ENCODE data around the gene TBCA. TPM values are rescaled to one million over a fixed set of nuclear protein-coding genes. Genes with fewer than 3 reads are reported as not detected.
A peak's percentile ranks its signal among the peaks of the same experiment; 100 is the strongest.

TBCA gene
- total RNA-seq, 1 experiment from 2014 or later, result 310 TPM

DNA sequence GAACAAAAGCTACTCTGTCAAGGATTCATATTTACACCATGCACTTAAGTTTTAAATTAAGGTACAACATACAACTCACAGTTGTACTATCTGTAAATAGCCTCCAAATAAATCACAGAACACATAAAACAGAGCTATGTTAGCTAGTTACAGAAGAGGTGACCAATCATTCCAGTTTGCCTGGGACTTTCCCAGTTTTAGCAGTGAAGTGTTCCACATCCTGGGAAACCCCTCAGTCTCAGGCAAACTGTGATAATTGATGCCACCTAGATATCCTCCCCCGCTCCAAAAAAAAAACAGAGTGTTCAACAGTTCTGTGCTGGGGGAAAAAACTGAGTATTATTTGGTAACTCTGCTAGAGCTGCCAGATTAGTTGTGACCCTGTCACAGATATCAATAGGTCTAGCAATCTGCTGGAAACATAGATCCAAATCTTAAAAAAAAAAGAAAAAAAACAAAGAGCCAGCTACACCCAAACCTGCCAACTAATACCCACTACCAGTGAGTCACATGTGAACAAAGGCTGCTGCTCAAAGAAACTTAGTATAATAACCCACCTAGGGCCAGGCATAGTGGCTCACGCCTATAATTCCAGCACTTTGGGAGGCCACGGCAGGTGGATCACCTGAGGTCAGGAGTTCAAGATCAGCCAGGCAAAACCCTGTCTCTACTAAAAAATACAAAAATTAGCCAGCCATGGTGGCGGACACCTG is 5.7 kb downstream of the TBCA start:
- Mint-ChIP-seq H3K4me1 (ENCODE audit: insufficient read depth, unreplicated experiment) (peaks cover 47% of the 10 kb centered on the region), H3K36me3 (ENCODE audit: insufficient read depth, unreplicated experiment) (peaks cover 60% of the 10 kb centered on the region), H3K9me3 (ENCODE audit: unreplicated experiment) (no peaks in the 10 kb centered on the region), H3K27me3 (ENCODE audit: insufficient read depth, unreplicated experiment) (no peaks in the 10 kb centered on the region), H3K27ac (ENCODE audit: low read depth, unreplicated experiment) (no peak overlapping the region), H3K4me3 (ENCODE audit: unreplicated experiment) (no peak overlapping the region)
- POLR2A ChIA-PET, result interaction anchor here (0.6 to 1.5 kb wide), 4 partner anchors 11 to 1850 kb away, joined by 3 to 7 read pairs (median 4); no protein-coding TSS in a partner anchor
- BruUV-seq (replicated peaks), result no TSS peak
- peak; percentile 34 for DNase-seq (ENCODE audit: unreplicated experiment)
- CTCF ChIA-PET, result no interaction called here
- intact Hi-C loops (cut with micrococcal nuclease), result no loop called here
- TF ChIP-seq, protein P1, sequence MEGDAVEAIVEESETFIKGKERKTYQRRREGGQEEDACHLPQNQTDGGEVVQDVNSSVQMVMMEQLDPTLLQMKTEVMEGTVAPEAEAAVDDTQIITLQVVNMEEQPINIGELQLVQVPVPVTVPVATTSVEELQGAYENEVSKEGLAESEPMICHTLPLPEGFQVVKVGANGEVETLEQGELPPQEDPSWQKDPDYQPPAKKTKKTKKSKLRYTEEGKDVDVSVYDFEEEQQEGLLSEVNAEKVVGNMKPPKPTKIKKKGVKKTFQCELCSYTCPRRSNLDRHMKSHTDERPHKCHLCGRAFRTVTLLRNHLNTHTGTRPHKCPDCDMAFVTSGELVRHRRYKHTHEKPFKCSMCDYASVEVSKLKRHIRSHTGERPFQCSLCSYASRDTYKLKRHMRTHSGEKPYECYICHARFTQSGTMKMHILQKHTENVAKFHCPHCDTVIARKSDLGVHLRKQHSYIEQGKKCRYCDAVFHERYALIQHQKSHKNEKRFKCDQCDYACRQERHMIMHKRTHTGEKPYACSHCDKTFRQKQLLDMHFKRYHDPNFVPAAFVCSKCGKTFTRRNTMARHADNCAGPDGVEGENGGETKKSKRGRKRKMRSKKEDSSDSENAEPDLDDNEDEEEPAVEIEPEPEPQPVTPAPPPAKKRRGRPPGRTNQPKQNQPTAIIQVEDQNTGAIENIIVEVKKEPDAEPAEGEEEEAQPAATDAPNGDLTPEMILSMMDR (IDR thresholded peaks at IDR 0.05; ENCODE audit: unreplicated experiment), result no peak

DNA sequence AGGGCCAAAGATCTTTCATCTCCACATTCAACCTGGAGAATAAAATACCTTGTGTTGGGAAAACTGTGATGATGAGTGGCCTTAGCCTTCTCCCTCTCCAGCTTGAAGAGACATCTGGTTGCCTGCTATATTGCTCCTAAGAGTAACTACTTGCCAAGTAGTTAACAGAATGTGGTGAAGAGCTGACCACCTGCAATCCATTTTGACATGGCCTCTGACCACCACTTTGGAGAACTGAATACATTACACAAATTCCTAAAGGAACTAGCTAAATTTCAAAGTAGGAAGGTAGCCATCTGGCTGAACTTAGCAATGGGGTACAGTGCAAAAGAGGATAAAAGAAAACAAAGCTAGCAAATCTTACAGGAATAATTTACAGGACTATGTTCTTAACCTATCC is 7.2 kb downstream of the TBCA start:
- Mint-ChIP-seq H3K36me3 (ENCODE audit: insufficient read depth, unreplicated experiment) (peaks cover 53% of the 10 kb centered on the region), H3K27ac (ENCODE audit: low read depth, unreplicated experiment) (no peak overlapping the region), H3K4me1 (ENCODE audit: insufficient read depth, unreplicated experiment) (peaks cover 36% of the 10 kb centered on the region), H3K9me3 (ENCODE audit: unreplicated experiment) (no peaks in the 10 kb centered on the region), H3K4me3 (ENCODE audit: unreplicated experiment) (no peak overlapping the region), H3K27me3 (ENCODE audit: insufficient read depth, unreplicated experiment) (no peaks in the 10 kb centered on the region)
- BruUV-seq (replicated peaks), result no TSS peak
- POLR2A ChIA-PET, result interaction anchor here (1.1 to 1.5 kb wide), 2 partner anchors 15 to 111 kb away, joined by 3 to 7 read pairs; no protein-coding TSS in a partner anchor
- intact Hi-C loops (cut with micrococcal nuclease), result no loop called here
- CTCF ChIA-PET, result interaction anchor here (0.6 to 0.7 kb wide), 2 partner anchors 17 to 115 kb away, joined by 3 to 4 read pairs; no protein-coding TSS in a partner anchor
- no peak for DNase-seq (ENCODE audit: unreplicated experiment)
- TF ChIP-seq, protein P1 (IDR thresholded peaks at IDR 0.05; ENCODE audit: unreplicated experiment), result no peak

DNA sequence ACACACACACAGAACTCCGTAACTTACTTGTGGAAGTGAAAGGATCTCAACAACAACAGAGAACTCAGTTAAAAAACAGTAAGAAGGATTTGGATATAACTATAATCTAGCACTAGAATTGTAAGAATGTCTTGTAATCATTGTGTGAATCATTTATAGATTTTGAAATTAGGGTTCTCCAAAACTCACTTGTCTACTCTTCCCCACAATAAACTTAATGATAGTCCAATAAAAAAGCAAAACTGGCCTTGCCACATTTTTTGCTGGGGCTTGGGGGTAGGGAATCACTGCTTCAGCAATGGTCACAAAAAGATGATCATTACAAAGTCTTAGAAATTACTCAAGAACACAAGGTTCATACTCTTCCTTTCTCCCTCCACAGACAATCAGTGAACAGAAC is 8.8 kb downstream of the TBCA start:
- Mint-ChIP-seq H3K36me3 (ENCODE audit: insufficient read depth, unreplicated experiment) (peaks cover 49% of the 10 kb centered on the region), H3K4me1 (ENCODE audit: insufficient read depth, unreplicated experiment) (peaks cover 26% of the 10 kb centered on the region), H3K27ac (ENCODE audit: low read depth, unreplicated experiment) (no peak overlapping the region), H3K4me3 (ENCODE audit: unreplicated experiment) (no peak overlapping the region), H3K27me3 (ENCODE audit: insufficient read depth, unreplicated experiment) (no peaks in the 10 kb centered on the region), H3K9me3 (ENCODE audit: unreplicated experiment) (no peaks in the 10 kb centered on the region)
- ChIA-PET POLR2A (no interaction called here), CTCF (interaction anchor here (0.6 kb wide), 1 partner anchor 16 kb away, joined by 4 read pairs; no protein-coding TSS in a partner anchor)
- intact Hi-C loops (cut with micrococcal nuclease), result no loop called here
- TF ChIP-seq, protein P1 (IDR thresholded peaks at IDR 0.05; ENCODE audit: unreplicated experiment), result no peak
- no TSS peak for BruUV-seq (replicated peaks)
- no peak for DNase-seq (ENCODE audit: unreplicated experiment)

DNA sequence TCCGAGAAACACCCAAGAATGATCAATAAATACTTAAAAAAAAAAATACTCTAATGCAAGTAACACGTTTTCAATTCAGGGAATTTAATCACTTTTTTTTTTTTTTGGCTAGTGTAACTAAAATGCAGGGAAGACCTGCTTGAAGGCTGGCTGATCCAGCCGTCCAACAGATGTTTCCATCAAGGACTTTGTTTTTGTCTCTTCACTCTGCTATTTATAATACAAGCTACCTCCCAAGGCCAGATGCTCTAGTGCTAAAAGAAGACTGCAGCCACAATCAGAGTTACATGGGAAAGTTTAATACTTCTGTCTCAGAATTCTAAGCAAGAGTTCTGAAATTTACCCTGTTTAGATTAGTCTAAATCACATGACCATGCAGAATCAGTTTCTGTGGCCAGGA is 14.5 kb downstream of the TBCA start:
- Mint-ChIP-seq H3K36me3 (ENCODE audit: insufficient read depth, unreplicated experiment) (peaks cover 13% of the 10 kb centered on the region), H3K9me3 (ENCODE audit: unreplicated experiment) (no peaks in the 10 kb centered on the region), H3K27me3 (ENCODE audit: insufficient read depth, unreplicated experiment) (no peaks in the 10 kb centered on the region), H3K4me3 (ENCODE audit: unreplicated experiment) (no peak overlapping the region), H3K4me1 (ENCODE audit: insufficient read depth, unreplicated experiment) (peaks cover 27% of the 10 kb centered on the region), H3K27ac (ENCODE audit: low read depth, unreplicated experiment) (no peak overlapping the region)
- no peak for DNase-seq (ENCODE audit: unreplicated experiment)
- CTCF ChIA-PET, result interaction anchor here (0.6 kb wide), 1 partner anchor 24 kb away, joined by 3 read pairs; no protein-coding TSS in a partner anchor
- BruUV-seq (replicated peaks), result no TSS peak
- intact Hi-C loops (cut with micrococcal nuclease), result no loop called here
- TF ChIP-seq, protein P1 (IDR thresholded peaks at IDR 0.05; ENCODE audit: unreplicated experiment), result no peak
- POLR2A ChIA-PET, result interaction anchor here (0.7 kb wide), 1 partner anchor 135 kb away, joined by 5 read pairs; no protein-coding TSS in a partner anchor
